Ishikawa (cell line): ENCODE measurements around the gene GAS1.

Experiments
- CREB1 ChIP-seq: IDR thresholded peaks from 2 replicates; pipeline ENCODE4 v1.6.1; 2012; ENCODE audit warnings: low read depth
- EP300 ChIP-seq: IDR thresholded peaks from 2 replicates; pipeline ENCODE4 v1.6.1; 2012; ENCODE audit warnings: borderline replicate concordance
- TF ChIP-seq, protein P1 (sequence below): IDR thresholded peaks from 2 replicates; pipeline ENCODE4 v1.6.1; 2012

DNA sequence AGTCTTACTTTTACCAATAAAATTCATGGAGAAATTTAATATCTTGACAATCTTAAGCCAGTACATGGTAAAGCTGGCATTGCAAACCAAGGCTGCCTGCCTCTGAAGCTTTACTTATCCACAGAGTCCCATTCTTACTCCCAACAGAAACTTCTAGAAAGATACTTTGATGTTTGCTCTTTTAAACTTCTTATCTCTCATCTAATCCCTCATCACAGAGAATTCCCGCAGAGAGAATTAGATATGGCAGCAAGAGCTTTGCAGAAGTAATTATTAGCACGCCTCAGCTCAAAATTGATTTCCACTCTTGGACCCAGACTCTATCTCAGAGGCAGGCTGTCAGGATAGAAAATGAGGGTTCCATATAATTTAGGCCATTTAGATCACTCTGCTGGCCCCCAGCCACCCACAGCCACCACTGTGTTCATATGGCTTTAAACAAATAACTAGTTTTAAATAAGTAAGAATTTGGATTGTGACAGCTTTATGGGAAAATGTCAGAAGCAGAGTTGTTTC is 37.9 kb upstream of the GAS1 start:
- TF ChIP-seq, protein P1, sequence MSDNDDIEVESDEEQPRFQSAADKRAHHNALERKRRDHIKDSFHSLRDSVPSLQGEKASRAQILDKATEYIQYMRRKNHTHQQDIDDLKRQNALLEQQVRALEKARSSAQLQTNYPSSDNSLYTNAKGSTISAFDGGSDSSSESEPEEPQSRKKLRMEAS: no peak
- no peak for TF ChIP-seq CREB1
- no peak for TF ChIP-seq EP300
